OCI-M2 (cell line): Measurements from ENCODE around the gene METTL15.
"Not testable (repeated sequence)": the region's sequence is repeated elsewhere in the genome, so short reads cannot be mapped to it uniquely, and the experiment has no call there.

ENCODE experiments used
- DNase-seq: peaks from one replicate; lab custom pipeline; 2025; ENCODE audit not compliant: unreplicated experiment; lab: John Stamatoyannopoulos, UW

The METTL15 gene

GRCh38 chr11:28195449-28195848 lies 87.3 kb downstream of the METTL15 start:
- DNase-seq = no peak

- no peak for DNase-seq
Measured at GRCh38 chr11:28209906-28210305, 101.7 kb downstream of the METTL15 start.

GRCh38 chr11:28222063-28222462 lies 113.9 kb downstream of the METTL15 start:
- DNase-seq = not testable (repeated sequence)

- no peak for DNase-seq
Measured at GRCh38 chr11:28223577-28223976, 115.4 kb downstream of the METTL15 start.

- DNase-seq = no peak
Measured at GRCh38 chr11:28223994-28224393, 115.8 kb downstream of the METTL15 start.

- DNase-seq = no peak
Measured at GRCh38 chr11:28227460-28227859, 119.3 kb downstream of the METTL15 start.

GRCh38 chr11:28228196-28228895 lies 120.2 kb downstream of the METTL15 start:
- no peak for DNase-seq

GRCh38 chr11:28231475-28231874 lies 123.3 kb downstream of the METTL15 start:
- no peak for DNase-seq

GRCh38 chr11:28232649-28233048 lies 124.5 kb downstream of the METTL15 start:
- DNase-seq = no peak

GRCh38 chr11:28241760-28242159 lies 133.6 kb downstream of the METTL15 start:
- no peak for DNase-seq

GRCh38 chr11:28242596-28242995 lies 134.4 kb downstream of the METTL15 start:
- no peak for DNase-seq

- DNase-seq = no peak
Measured at GRCh38 chr11:28243061-28243460, 134.9 kb downstream of the METTL15 start.

- no peak for DNase-seq
Measured at GRCh38 chr11:28243581-28243980, 135.4 kb downstream of the METTL15 start.

- no peak for DNase-seq
Measured at GRCh38 chr11:28245131-28245530, 136.9 kb downstream of the METTL15 start.

GRCh38 chr11:28250192-28250591 lies 142.0 kb downstream of the METTL15 start:
- DNase-seq = no peak

- DNase-seq = no peak
Measured at GRCh38 chr11:28251257-28251656, 143.1 kb downstream of the METTL15 start.

- no peak for DNase-seq
Measured at GRCh38 chr11:28257761-28258160, 149.6 kb downstream of the METTL15 start.

- no peak for DNase-seq
Measured at GRCh38 chr11:28259177-28259843, 151.1 kb downstream of the METTL15 start.

- no peak for DNase-seq
Measured at GRCh38 chr11:28268925-28269324, 160.7 kb downstream of the METTL15 start.

- DNase-seq = no peak
Measured at GRCh38 chr11:28269586-28269985, 161.4 kb downstream of the METTL15 start.

GRCh38 chr11:28272247-28272646 lies 164.1 kb downstream of the METTL15 start:
- DNase-seq = not testable (repeated sequence)

GRCh38 chr11:28274216-28274615 lies 166.0 kb downstream of the METTL15 start:
- DNase-seq = no peak

- no peak for DNase-seq
Measured at GRCh38 chr11:28284196-28284595, 176.0 kb downstream of the METTL15 start.
